Measurements from ENCODE around the gene BPIFB6.

DNA sequence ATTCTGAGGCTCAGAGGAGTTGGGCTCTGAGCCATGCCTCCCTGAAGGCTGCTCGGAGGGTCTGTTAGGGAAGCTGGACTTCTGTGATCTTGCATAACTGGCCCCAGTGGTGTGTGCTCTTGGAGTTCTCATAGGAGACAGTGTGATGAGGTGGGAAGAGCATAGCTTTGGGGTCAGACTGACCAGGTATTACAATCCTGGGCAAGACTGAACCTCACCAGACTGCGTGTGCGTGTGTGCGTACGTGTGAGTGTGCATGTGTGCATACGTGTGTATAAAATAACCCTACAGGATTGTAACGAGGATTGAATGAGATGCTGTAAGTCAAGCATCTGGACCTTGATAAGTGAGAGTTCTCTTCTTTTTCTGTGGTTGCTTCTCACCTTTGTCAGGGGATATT, 13.9 kb upstream of the BPIFB6 start:
- TF ChIP-seq ATF3 (CRISPR knock-in tag; conservative IDR thresholded peaks at IDR 0.05): no peak
- TF ChIP-seq TCF7 (CRISPR knock-in tag; IDR thresholded peaks at IDR 0.05; ENCODE audit: low read depth): no peak
- no peak for TF ChIP-seq CTCF (IDR thresholded peaks at IDR 0.05)
- no peak for TF ChIP-seq SP1 (CRISPR knock-in tag; conservative IDR thresholded peaks at IDR 0.05)
- TF ChIP-seq, protein P1, sequence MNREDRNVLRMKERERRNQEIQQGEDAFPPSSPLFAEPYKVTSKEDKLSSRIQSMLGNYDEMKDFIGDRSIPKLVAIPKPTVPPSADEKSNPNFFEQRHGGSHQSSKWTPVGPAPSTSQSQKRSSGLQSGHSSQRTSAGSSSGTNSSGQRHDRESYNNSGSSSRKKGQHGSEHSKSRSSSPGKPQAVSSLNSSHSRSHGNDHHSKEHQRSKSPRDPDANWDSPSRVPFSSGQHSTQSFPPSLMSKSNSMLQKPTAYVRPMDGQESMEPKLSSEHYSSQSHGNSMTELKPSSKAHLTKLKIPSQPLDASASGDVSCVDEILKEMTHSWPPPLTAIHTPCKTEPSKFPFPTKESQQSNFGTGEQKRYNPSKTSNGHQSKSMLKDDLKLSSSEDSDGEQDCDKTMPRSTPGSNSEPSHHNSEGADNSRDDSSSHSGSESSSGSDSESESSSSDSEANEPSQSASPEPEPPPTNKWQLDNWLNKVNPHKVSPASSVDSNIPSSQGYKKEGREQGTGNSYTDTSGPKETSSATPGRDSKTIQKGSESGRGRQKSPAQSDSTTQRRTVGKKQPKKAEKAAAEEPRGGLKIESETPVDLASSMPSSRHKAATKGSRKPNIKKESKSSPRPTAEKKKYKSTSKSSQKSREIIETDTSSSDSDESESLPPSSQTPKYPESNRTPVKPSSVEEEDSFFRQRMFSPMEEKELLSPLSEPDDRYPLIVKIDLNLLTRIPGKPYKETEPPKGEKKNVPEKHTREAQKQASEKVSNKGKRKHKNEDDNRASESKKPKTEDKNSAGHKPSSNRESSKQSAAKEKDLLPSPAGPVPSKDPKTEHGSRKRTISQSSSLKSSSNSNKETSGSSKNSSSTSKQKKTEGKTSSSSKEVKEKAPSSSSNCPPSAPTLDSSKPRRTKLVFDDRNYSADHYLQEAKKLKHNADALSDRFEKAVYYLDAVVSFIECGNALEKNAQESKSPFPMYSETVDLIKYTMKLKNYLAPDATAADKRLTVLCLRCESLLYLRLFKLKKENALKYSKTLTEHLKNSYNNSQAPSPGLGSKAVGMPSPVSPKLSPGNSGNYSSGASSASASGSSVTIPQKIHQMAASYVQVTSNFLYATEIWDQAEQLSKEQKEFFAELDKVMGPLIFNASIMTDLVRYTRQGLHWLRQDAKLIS (CRISPR knock-in tag; IDR thresholded peaks at IDR 0.05; ENCODE audit: borderline replicate concordance): no peak
- TF ChIP-seq ZNF671 (CRISPR knock-in tag; IDR thresholded peaks at IDR 0.05): no peak
- no peak for TF ChIP-seq JUN (CRISPR knock-in tag; IDR thresholded peaks at IDR 0.05)
- no peak for TF ChIP-seq ELF4 (CRISPR knock-in tag; IDR thresholded peaks at IDR 0.05; ENCODE audit: low read depth)
- TF ChIP-seq, protein P2, sequence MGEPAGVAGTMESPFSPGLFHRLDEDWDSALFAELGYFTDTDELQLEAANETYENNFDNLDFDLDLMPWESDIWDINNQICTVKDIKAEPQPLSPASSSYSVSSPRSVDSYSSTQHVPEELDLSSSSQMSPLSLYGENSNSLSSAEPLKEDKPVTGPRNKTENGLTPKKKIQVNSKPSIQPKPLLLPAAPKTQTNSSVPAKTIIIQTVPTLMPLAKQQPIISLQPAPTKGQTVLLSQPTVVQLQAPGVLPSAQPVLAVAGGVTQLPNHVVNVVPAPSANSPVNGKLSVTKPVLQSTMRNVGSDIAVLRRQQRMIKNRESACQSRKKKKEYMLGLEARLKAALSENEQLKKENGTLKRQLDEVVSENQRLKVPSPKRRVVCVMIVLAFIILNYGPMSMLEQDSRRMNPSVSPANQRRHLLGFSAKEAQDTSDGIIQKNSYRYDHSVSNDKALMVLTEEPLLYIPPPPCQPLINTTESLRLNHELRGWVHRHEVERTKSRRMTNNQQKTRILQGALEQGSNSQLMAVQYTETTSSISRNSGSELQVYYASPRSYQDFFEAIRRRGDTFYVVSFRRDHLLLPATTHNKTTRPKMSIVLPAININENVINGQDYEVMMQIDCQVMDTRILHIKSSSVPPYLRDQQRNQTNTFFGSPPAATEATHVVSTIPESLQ (CRISPR knock-in tag; IDR thresholded peaks at IDR 0.05): no peak
